Thyroid gland (tissue), 4 donors: ENCODE measurements around the gene PLXND1. TPM values are rescaled to one million over a fixed set of nuclear protein-coding genes. Genes with fewer than 3 reads are reported as not detected.

Experiments used
- DNase-seq, 2 donors: peaks; one replicate each; pipeline ENCODE4 v3.0.0-alpha.2; 2019
- H3K27ac ChIP-seq, 3 donors: fragments of 200-600 bp; sonication (generic); 1 replicate in 2 of 3; 2 replicates in 1 of 3; pipeline ENCODE4 v1.5.1; 2016 to 2019; ENCODE audit warnings: mild to moderate bottlenecking in 1 of 3, moderate library complexity in 1 of 3
- H3K27me3 ChIP-seq: fragments of 200-600 bp; sonication (generic); one replicate; pipeline ENCODE4 v1.5.1; 2019
- H3K36me3 ChIP-seq, 2 donors: fragments of 200-600 bp; sonication (generic); one replicate each; pipeline ENCODE4 v1.5.1; 2016 to 2019
- H3K4me1 ChIP-seq, 2 donors: fragments of 200-600 bp; sonication (generic); one replicate each; pipeline ENCODE4 v1.5.1; 2017 to 2019
- H3K4me3 ChIP-seq, 3 donors: fragments of 200-600 bp; sonication (generic); replicated peaks in 1 of 3; 1 replicate in 2 of 3; 2 replicates in 1 of 3; pipeline ENCODE4 v1.5.1; 2016; ENCODE audit warnings: mild to moderate bottlenecking in 1 of 3
- H3K9me3 ChIP-seq: fragments of 200-600 bp; sonication (generic); one replicate; pipeline ENCODE4 v1.5.1; 2017
- POLR2A ChIP-seq, 2 donors: fragments of 450-650 bp; IDR thresholded peaks; one replicate each; pipeline ENCODE4 v1.6.1; 2017; ENCODE audit warnings: antibody characterized with exemption in 2 of 2, mild to moderate bottlenecking in 2 of 2, moderate library complexity in 1 of 2
- WGBS, 2 donors: methylation state at CpG; one replicate each; pipeline ENCODE4 v1.1.5; 2017; 5-methylcytosine and 5-hydroxymethylcytosine counted together
- intact Hi-C: fragments of 100-400 bp; cut with DNase I; formaldehyde crosslinking; loops from one replicate; pipeline ENCODE4 v1.15.1; 2023
- total RNA-seq, 4 donors: library from RNA; depleted of rRNA; stranded (reverse); fragments of >200 nt; gene quantifications; one replicate each; pipeline ENCODE4 v1.2.3, GENCODE V29; 2016
- TF ChIP-seq, protein P1 (sequence below), 6 experiments: fragments of 200-600 bp in 3 of 6; fragments of 450-650 bp in 3 of 6; sonication (generic) in 3 of 6; IDR thresholded peaks; one replicate each; pipeline ENCODE4 v1.5.1; 2016 to 2019; ENCODE audit warnings: antibody characterized with exemption in 6 of 6, mild to moderate bottlenecking in 2 of 6, inconsistent platforms in 1 of 6, moderate library complexity in 1 of 6

Gene PLXND1
- total RNA-seq, 4 donors from 2014 or later: 50.7 to 69.8 (median 60.8) TPM

GRCh38 chr3:129552287-129553050, 54.0 kb downstream of the PLXND1 start:
- TF ChIP-seq, protein P1, sequence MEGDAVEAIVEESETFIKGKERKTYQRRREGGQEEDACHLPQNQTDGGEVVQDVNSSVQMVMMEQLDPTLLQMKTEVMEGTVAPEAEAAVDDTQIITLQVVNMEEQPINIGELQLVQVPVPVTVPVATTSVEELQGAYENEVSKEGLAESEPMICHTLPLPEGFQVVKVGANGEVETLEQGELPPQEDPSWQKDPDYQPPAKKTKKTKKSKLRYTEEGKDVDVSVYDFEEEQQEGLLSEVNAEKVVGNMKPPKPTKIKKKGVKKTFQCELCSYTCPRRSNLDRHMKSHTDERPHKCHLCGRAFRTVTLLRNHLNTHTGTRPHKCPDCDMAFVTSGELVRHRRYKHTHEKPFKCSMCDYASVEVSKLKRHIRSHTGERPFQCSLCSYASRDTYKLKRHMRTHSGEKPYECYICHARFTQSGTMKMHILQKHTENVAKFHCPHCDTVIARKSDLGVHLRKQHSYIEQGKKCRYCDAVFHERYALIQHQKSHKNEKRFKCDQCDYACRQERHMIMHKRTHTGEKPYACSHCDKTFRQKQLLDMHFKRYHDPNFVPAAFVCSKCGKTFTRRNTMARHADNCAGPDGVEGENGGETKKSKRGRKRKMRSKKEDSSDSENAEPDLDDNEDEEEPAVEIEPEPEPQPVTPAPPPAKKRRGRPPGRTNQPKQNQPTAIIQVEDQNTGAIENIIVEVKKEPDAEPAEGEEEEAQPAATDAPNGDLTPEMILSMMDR (IDR thresholded peaks at IDR 0.05): no peak
- TF ChIP-seq POLR2A (IDR thresholded peaks at IDR 0.05): no peak
- H3K36me3 ChIP-seq: peaks cover 6 to 7% of the 10 kb centered on the region in 2 donors
- H3K27ac ChIP-seq: no peak overlapping the region
- DNase-seq: no peak
- intact Hi-C loops: no loop called here
- no peak overlapping the region for H3K4me3 ChIP-seq
- H3K27me3 ChIP-seq: no peaks in the 10 kb centered on the region
- no peaks in the 10 kb centered on the region for H3K9me3 ChIP-seq
- 68 to 75% methylated on average over 10 of the region's 10 CpGs for WGBS, 2 donors
- H3K4me1 ChIP-seq: peaks cover 7 to 27% of the 10 kb centered on the region in 2 donors

- Histone ChIP-seq H3K27ac (no peak overlapping the region), H3K4me1 (peaks cover under 1 to 14% of the 10 kb centered on the region in 2 donors), H3K27me3 (no peaks in the 10 kb centered on the region), H3K36me3 (no peaks in the 10 kb centered on the region), H3K9me3 (no peaks in the 10 kb centered on the region), H3K4me3 (no peak overlapping the region)
- TF ChIP-seq, protein P1 (IDR thresholded peaks at IDR 0.05): no peak
- TF ChIP-seq POLR2A (IDR thresholded peaks at IDR 0.05): no peak
- intact Hi-C loops: no loop called here
- WGBS, 2 donors: 86 to 90% methylated on average over 3 of the region's 3 CpGs
- DNase-seq: no peak
These were observed 56.7 kb downstream of the PLXND1 start for GRCh38 chr3:129549805-129550204.

DNA sequence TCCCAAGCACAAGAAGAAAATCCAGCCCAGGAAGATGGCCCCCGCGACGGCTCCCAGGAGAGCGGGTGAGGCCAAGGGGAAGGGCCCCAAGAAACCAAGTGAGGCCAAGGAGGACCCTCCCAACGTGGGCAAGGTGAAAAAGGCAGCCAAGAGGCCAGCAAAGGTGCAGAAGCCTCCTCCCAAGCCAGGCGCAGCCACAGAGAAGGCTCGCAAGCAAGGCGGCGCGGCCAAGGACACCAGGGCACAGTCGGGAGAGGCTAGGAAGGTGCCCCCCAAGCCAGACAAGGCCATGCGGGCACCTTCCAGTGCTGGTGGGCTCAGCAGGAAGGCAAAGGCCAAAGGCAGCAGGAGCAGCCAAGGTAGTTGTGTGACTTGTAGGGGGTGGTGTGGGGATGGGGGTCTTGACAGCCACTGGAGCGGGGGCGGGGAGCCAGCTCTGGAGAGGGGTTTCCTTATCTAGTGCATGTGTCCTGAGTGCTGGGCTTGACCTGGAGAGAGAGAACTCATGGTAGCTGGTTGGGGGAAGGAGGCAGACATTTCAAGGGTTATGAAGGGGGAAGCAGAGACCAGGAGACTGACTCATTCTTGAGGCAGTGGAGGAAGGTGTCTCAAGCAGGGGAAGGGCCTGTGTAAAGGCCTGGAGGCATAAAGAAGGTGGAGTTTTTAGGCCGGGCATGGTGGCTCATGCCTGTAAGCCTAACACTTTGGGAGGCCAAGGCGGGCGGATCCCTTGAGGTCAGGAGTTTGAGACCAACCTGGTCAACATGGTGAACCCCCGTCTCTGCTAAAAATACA, 57.3 kb downstream of the PLXND1 start:
- H3K4me3 ChIP-seq: no peak overlapping the region
- H3K4me1 ChIP-seq: peaks cover 0 to 8% of the 10 kb centered on the region in 2 donors
- WGBS, 2 donors: 92% methylated on average over 18 of the region's 18 CpGs
- intact Hi-C loops: no loop called here
- H3K27ac ChIP-seq: no peak overlapping the region
- TF ChIP-seq, protein P1 (IDR thresholded peaks at IDR 0.05): no peak
- no peak for TF ChIP-seq POLR2A (IDR thresholded peaks at IDR 0.05)
- no peak for DNase-seq
- H3K27me3 ChIP-seq: no peaks in the 10 kb centered on the region
- H3K36me3 ChIP-seq: no peaks in the 10 kb centered on the region
- no peaks in the 10 kb centered on the region for H3K9me3 ChIP-seq

- intact Hi-C loops: no loop called here
- Histone ChIP-seq H3K4me3 (no peak overlapping the region), H3K36me3 (no peaks in the 10 kb centered on the region), H3K27ac (no peak overlapping the region), H3K27me3 (no peaks in the 10 kb centered on the region), H3K4me1 (peaks cover 0 to 3% of the 10 kb centered on the region in 2 donors), H3K9me3 (no peaks in the 10 kb centered on the region)
- WGBS, 2 donors: 89 to 94% methylated on average over 19 of the region's 19 CpGs
- DNase-seq: no peak
- TF ChIP-seq, protein P1 (IDR thresholded peaks at IDR 0.05): no peak
- TF ChIP-seq POLR2A (IDR thresholded peaks at IDR 0.05): no peak
These were observed 58.1 kb downstream of the PLXND1 start for GRCh38 chr3:129548104-129548965.
